Testis (tissue), 2 donors: ENCODE measurements around the gene SYF2.

Source experiments
- CTCF ChIP-seq, 3 experiments: fragments of 450-650 bp in 2 of 3; fragments of 200-600 bp in 1 of 3; sonication (generic) in 1 of 3; IDR thresholded peaks; one replicate each; pipeline ENCODE4 v1.5.1; 2016 to 2019; ENCODE audit warnings: antibody characterized with exemption in 3 of 3, mild to moderate bottlenecking in 2 of 3, moderate library complexity in 1 of 3
- POLR2A ChIP-seq: fragments of 450-650 bp; IDR thresholded peaks from one replicate; pipeline ENCODE4 v1.6.1; 2017; ENCODE audit warnings: antibody characterized with exemption, mild to moderate bottlenecking, moderate library complexity

DNA sequence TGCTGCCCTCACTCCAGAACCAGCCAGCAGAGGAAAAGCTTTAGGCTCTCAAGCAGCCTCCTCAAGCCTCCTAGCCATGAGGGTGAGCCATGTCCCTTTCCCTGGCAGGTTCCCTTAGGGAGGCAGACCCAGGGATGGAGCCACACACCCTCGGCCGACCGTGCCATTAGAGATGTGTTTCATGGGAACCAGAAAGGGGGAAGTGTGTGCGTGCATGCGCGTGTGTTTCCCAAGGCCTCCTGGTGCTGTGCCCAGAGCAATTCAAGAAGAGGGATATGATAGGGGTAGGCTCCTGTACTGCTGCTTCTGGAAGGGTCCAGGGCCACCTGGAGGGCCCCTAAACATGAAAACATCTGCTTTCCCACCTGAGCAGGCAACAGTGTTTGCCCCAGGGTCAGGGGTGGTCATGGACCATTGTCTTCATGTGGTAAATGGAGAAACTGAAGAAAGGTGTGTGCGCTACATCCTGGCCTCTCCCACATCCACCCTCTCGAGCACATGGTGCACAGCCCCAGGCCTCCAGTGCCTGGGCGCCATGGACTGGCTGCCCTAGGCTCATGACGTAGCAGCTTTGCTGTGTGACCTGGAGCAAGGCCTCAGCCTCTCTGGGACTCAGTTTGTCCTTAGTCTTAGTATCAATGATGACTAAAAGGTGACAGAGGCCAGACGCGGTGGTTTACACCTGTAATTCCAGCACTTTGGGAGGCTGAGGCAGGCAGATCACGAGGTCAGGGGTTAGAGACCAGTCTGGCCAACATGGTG, 48.1 kb downstream of the SYF2 start:
- TF ChIP-seq POLR2A: no peak
- TF ChIP-seq CTCF (IDR thresholded peaks at IDR 0.05): no peak
